A549 treated with ZK216348 at 1 μM for 4 hours (cell line): ENCODE measurements around the gene ZNF227. TPM values are rescaled to one million over a fixed set of nuclear protein-coding genes. Genes with fewer than 3 reads are reported as not detected.

Source experiments
- total RNA-seq: library from RNA; stranded (reverse); fragments of 200-300 nt; extraction: Qiagen RNA extraction; gene quantifications from 5 replicates; pipeline ENCODE4 v1.2.3, GENCODE V29; 2022; ENCODE audit warnings: low read depth

The ZNF227 gene
- total RNA-seq: 9.3 to 15.1 TPM (median 10.5 TPM) in 5 replicates

GRCh38 chr19:44212250-44212865, at the start of gene ZNF227:
Gene ZNF227 (plus strand): TSS chr19:44212532. CDS start chr19:44217793, 5,261 bp downstream.

GRCh38 chr19:44164673-44165512, 47.4 kb upstream of the ZNF227 start, which contains the start of gene ZNF226:
Gene ZNF226 (plus strand): TSS chr19:44165100. CDS start chr19:44170081, 4,981 bp downstream.

Other genes starting within 250 kb of the ZNF227 start
- 2.7 to 3.4 TPM (median 3.1 TPM) in 5 replicates for gene ZNF155, start 228.3 kb upstream of the ZNF227 start, total RNA-seq
- 2.2 to 3.2 TPM (median 2.8 TPM) in 5 replicates for gene ZNF230, start 209.6 kb upstream of the ZNF227 start, total RNA-seq
- gene ZNF222, start 187.2 kb upstream of the ZNF227 start, total RNA-seq: 3.0 to 4.6 TPM (median 4.2 TPM) in 5 replicates
- gene ZNF223, start 160.5 kb upstream of the ZNF227 start, total RNA-seq: 1.7 to 3.4 TPM (median 2.8 TPM) in 5 replicates
- 0.36 to 0.57 TPM (median 0.40 TPM) in 5 replicates for gene ZNF284, start 140.4 kb upstream of the ZNF227 start, total RNA-seq
- 9.0 to 11.9 TPM (median 10.6 TPM) in 5 replicates for gene ZNF224, start 118.2 kb upstream of the ZNF227 start, total RNA-seq
- gene ZNF225, start 99.1 kb upstream of the ZNF227 start, total RNA-seq: 2.6 to 5.2 TPM (median 2.9 TPM) in 5 replicates
- gene ZNF234, start 71.0 kb upstream of the ZNF227 start, total RNA-seq: 1.6 to 3.0 TPM (median 2.6 TPM) in 5 replicates
- gene ZNF226, start 47.4 kb upstream of the ZNF227 start, total RNA-seq: 18.9 to 29.1 TPM (median 22.7 TPM) in 5 replicates
- gene ZNF233, start 47.4 kb downstream of the ZNF227 start, total RNA-seq: 0.31 to 1.2 TPM (median 0.95 TPM) in 5 replicates
- gene ZNF235, start 92.5 kb downstream of the ZNF227 start, total RNA-seq: 2.9 to 4.1 TPM (median 3.3 TPM) in 5 replicates
- gene ZNF112, start 144.1 kb downstream of the ZNF227 start, total RNA-seq: 1.3 to 2.2 TPM (median 2.0 TPM) in 5 replicates
- 2.1 to 2.7 TPM (median 2.4 TPM) in 5 replicates for gene ZNF285, start 189.1 kb downstream of the ZNF227 start, total RNA-seq
- gene ZNF229, start 235.9 kb downstream of the ZNF227 start, total RNA-seq: 2.1 to 4.7 TPM (median 3.0 TPM) in 5 replicates